ENCODE results near the gene FCRL1.

The FCRL1 gene

DNA sequence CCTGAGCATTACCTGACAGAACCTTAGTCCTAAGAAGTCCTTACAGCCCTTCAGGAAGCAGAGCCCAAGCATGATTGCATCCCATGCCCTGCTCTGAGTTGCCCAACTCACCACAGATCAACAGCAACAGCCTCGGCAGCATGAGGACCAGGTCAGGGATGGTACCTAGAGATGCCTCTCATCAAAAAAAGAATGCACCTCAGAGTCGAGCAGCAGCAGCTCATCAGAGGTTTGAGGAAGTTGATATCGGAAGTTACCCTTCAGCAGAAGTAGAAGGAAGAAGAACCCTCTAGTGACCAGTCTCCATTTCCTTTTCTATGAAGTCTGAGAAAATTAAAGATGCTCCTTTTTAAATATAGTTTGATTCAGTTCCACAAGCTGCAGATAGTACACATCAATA, at the start of gene FCRL1:
TSS of gene FCRL1 (minus strand) at position 225 of the 400 bp plus-strand sequence. CDS start at position 142, 83 bp downstream.
- no peak for DNase-seq

DNA sequence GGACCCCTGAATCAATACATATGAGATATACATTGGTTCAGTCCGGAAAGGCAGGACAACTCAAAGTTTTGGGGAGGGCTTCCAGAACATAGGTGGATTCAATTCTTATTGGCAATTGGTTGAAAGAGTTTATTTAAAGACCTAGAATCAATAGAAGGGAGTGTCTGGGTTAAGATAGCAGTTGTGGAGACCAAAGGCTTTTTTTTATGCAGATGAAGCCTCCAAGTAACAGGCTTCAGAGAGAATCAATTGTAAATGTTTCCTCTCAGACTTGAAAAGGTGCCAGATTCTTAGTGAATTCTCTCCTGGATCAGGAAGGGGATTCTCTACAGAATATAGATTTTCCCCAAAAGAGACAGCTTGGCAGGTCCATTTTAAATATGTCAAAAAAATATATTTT, 48.7 kb upstream of the FCRL1 start:
- DNase-seq: no peak

GRCh38 chr1:157862114-157863070, 42.5 kb upstream of the FCRL1 start:
- no peak for DNase-seq

- no peak for DNase-seq
Measured at GRCh38 chr1:157856538-157856937, 36.6 kb upstream of the FCRL1 start.

- no peak for DNase-seq
Measured at GRCh38 chr1:157852476-157852875, 32.6 kb upstream of the FCRL1 start.

GRCh38 chr1:157849229-157849875, 29.4 kb upstream of the FCRL1 start:
- DNase-seq: no peak

DNA sequence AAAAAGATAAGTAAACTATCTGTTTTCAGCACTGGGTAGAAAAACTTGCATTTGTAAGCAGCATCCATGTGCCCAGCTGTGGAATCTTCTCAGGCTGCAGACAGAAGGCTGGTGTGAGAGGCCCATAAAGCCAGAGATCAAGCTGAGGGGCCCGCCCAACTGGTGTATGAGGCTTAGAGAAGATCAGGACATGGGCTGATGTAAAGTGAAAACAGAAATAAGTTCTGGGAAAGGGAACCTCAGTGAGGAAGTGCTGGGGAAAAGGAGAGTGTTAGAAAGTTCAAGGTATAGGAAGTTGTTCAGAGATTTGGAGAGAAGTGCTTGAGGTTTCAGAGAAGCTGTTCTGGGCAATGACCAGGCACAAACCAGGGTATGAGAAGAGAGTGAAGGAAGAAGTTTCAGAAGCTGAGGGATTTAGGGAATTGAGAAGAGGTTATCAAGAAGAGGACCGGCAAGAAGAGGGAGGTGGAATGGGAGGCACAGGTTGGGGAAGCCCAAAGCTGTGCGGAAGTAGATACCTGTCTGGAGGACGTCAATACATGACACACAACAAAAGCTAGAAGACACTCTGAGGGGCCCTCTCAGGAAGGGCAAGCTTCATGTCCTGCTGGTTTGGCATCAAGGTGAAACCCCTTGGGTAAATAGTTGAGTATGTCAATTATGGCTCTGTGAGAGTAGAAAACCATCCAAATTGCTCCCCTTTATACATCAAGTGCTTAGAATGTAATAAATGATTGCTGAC, 24.3 kb upstream of the FCRL1 start:
- no peak for DNase-seq

DNA sequence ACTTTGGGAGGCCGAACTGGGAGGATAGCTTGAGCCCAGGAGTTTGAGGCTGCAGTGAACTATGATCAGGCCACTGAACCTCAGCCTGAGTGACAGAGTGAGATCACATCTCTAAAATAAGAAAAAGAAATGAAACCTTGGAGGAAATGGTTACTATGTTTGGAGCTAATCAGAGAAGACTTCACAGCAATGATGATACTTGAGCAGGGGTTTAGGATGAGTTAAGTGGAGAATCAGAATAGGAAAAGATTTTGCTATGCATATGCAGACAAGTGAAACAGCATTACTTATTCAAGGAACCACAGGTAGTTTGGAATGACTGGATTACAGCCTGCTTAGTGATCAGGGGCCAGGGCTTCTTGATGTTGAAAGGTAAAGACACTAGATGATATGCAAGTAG, 23.0 kb upstream of the FCRL1 start:
- no peak for DNase-seq

DNA sequence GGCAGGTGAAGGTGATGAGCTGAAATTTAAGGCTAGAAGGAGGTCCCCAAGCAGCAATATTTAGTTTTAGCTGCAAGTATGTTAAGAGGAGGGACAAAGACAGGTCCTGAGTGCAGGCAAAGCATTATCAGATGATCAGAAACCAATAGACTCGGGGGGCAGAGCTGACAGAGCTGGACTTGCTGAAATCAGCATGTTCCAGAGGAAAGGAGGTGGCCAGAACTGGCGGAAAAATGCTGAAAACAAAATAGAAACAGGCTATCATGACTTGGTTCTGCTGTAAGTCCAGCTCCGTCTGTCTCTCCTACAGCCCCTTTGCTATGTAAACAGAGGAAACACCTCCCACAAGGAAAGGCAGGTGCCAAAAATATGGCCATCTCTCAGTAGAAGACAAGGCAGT, 21.8 kb upstream of the FCRL1 start, which contains the start of gene CD5L:
TSS of gene CD5L (minus strand) at position 101 of the 400 bp plus-strand sequence. CDS start 107 bp downstream, outside the sequence.
- no peak for DNase-seq

DNA sequence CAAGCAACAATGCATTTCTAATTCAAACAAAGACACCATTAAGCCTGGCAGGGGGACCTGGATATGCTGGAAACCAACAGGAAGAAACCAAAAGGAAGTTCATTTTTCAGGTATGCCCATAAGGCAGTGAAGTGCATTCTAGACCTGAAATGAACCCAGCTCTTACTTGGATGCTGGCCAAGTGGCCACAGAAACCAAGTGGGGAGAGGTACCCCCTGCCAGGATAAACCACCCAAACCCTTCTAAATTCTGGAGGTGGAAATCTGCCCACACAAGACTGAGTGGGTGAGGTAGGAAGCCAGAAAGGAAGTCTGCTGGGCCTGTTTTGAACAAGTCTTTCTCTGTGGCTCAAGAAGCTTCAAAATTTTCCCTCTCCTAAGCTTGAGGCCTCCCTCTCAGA, 19.0 kb upstream of the FCRL1 start:
- DNase-seq: no peak

DNA sequence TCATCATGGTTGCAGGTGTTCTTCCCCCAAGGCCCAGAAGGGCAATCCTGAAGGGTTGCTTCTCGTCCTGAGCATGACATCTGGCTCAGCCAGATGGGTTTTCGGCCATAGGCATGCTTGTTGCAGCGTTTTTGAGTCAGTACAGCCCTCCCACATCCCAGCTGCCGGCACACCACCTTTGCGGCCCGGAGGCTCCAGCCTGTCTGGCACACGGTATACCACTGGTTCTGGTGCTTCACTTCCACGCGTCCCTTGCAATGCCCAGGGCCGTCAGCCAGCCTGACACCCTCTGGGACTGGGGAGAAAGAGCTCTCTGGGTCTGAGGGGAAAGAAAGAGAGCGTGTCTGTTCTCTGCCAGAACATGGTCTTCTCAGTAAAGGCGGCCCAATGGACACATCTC, 14.5 kb upstream of the FCRL1 start:
- DNase-seq: no peak

DNA sequence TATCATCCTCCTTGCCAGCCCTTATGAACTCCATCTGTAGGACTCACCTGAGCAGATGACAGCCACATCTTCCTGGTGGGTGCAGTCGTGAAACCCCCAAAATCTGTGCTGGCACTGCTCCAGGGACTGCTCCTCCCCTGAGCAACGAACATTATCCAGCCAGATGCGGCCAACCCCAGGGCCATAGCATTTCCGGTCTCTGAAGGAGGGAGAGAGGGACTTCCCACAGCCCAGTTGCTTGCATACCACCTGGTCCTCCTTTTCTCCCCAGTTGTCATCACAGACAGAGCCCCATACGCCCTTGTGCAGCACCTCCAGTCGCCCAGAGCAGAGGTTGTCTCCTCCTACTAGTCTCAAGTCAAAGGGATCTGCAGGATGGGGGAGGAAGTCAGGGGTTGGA, 13.2 kb upstream of the FCRL1 start:
- no peak for DNase-seq

DNA sequence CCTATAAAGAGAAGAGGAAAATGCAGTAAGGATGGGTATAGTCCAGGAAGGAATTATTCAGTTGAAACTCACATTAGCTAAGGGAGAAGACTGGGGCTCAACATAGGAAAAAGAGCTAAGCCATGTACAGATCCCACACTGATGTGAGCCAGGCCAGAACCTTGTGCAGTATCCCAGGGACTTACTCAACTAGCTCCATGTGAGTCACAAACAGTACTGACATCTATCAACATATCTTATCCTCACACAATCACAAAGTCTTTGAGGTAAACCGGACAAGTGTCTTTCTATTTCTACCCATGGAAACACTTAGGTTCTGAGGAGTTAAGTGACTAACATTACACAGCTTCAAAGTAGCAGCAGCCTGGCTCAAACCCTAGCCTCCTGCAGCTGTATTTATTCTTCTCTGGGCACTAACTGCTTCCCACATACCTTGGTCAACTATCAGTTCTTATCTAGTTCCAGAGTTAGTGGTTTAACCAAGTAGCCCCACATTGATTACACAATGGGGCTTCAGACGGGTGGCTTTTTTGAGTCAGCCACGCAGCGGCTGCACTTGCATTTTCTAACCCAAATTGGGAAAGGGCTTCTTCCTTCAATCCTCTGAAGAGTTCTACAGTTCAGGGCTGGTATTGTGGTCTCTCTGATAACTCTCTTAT, 12.2 kb upstream of the FCRL1 start:
- DNase-seq: no peak

GRCh38 chr1:157830887-157831286, 11.0 kb upstream of the FCRL1 start:
- DNase-seq: no peak

DNA sequence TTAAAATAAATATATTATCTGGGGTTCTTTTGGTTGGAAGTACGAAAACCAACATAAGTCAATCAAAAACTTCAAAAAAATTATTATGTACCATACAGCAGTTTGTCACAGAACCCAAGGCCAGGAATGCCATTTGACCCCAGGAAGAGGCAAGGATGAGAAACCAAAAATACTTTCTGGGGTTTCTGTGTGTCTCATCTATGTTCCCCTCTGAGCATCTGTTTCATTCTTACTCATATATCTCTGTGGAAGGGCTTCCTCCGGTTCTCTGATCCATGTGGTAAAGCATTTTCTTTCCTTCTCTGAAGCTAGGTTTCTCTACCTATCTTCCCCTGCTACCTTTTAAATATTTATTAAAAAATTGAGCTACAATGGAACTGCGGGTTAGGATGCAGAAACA, 9.8 kb upstream of the FCRL1 start:
- DNase-seq: no peak

- DNase-seq: no peak
Measured at GRCh38 chr1:157829210-157829609, 9.3 kb upstream of the FCRL1 start.

DNA sequence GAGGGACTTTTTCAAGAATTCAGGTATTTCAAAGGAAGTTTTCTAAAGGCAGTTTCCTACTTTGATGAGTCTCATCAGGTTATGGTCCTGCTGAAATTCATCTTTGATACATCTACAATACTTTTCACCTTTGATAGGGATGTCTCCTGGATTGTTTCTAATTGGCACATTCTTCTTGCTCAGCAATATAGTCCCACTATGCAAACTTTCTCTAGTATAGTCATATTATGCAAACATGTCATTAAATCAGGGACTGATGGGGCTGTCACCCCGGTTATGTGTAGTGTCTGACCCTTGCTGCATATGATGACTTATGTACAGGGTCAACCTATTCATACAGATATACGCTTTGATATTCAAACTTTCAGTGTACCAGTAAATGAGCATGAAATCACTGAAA, 379 bp upstream of the FCRL1 start:
- no peak for DNase-seq

DNA sequence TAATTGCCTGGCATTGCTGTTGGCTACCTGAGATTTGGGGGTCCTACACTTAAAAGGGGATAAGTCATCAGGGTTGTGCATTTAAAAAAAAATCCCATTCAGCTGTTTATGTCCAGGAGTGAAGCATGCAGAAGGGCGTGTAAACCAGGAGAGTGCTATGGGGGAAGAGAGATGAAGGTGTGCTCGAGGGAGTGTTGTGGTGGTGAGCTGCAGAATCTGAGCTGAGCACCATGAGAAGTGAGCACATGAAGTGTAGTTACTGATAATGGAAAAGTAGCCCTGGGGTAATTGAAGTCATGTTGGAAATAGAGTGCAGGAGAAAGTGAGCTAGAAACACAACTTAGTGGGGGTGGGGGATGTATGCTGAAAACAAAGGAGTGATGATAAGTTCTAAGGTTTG, 705 bp downstream of the FCRL1 start:
- DNase-seq: no peak

- DNase-seq: no peak
Measured at GRCh38 chr1:157813269-157813668, 6.7 kb downstream of the FCRL1 start.

- no peak for DNase-seq
Measured at GRCh38 chr1:157806431-157807149, 13.3 kb downstream of the FCRL1 start.

DNA sequence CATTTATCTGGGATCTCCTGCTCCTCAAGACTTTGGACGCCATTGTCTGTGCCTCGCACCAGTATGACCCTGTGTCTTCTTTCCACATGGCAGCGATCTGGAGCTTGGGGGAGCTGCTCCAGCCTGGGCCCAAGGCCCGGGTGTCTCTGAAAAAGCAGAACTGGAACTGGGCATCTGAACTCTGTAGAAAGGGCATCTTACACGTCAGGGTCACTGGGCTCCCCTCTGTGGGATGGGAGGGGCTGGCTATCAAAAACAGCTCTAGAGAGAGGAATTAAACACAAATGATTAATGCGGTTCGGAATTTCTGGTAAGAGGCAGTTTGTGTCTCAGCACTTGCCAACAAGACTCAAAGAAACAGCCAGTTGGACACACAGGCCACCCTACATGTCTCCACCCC, 16.1 kb downstream of the FCRL1 start:
- no peak for DNase-seq

- DNase-seq: no peak
Measured at GRCh38 chr1:157799996-157800395, 19.9 kb downstream of the FCRL1 start.
